HEK293T (cell line): ENCODE data around the gene DDI1.

Experiments used
- CTCF ChIA-PET: fragments of 350-600 bp; formaldehyde crosslinking; extraction: SDS; loops from one replicate; lab custom pipeline; 2021; ENCODE audit warnings: antibody characterized with exemption, inconsistent platforms; lab: Yijun Ruan, JAX
- POLR2A ChIA-PET: fragments of 350-600 bp; formaldehyde crosslinking; extraction: SDS; loops from one replicate; lab custom pipeline; 2020; ENCODE audit warnings: antibody characterized with exemption, inconsistent platforms; lab: Yijun Ruan, JAX
- DNase-seq: peaks from one replicate; pipeline ENCODE4 v3.0.0; 2012; ENCODE audit warnings: mixed read lengths; ENCODE audit errors: extremely low spot score
- ARNT ChIP-seq: fragments of 450-650 bp; IDR thresholded peaks from 2 replicates; pipeline ENCODE4 v1.6.1; 2017; ENCODE audit warnings: mild to moderate bottlenecking
- BHLHE40 ChIP-seq: fragments of 450-650 bp; IDR thresholded peaks from 2 replicates; pipeline ENCODE4 v1.6.1; 2016; ENCODE audit warnings: mild to moderate bottlenecking, moderate library complexity, borderline replicate concordance
- CTBP1 ChIP-seq: fragments of 450-650 bp; IDR thresholded peaks from 2 replicates; pipeline ENCODE4 v1.6.1; 2016; ENCODE audit warnings: borderline replicate concordance
- ELF4 ChIP-seq: fragments of 450-650 bp; IDR thresholded peaks from 2 replicates; pipeline ENCODE4 v1.6.1; 2017; ENCODE audit warnings: antibody characterized with exemption
- FOXA1 ChIP-seq: fragments of 450-650 bp; IDR thresholded peaks from 2 replicates; pipeline ENCODE4 v1.6.1; 2016; ENCODE audit warnings: mild to moderate bottlenecking
- FOXK2 ChIP-seq: fragments of 450-650 bp; IDR thresholded peaks from 2 replicates; pipeline ENCODE4 v1.6.1; 2016; ENCODE audit warnings: mild to moderate bottlenecking
- FOXM1 ChIP-seq: fragments of 450-650 bp; IDR thresholded peaks from 2 replicates; pipeline ENCODE4 v1.6.1; 2017; ENCODE audit warnings: mild to moderate bottlenecking, borderline replicate concordance
- HDGF ChIP-seq: fragments of 450-650 bp; IDR thresholded peaks from 2 replicates; pipeline ENCODE4 v1.6.1; 2017; ENCODE audit warnings: antibody characterized with exemption, borderline replicate concordance
- L3MBTL2 ChIP-seq: fragments of 450-650 bp; conservative IDR thresholded peaks from 2 replicates; pipeline ENCODE4 v1.6.1; 2016; ENCODE audit warnings: mild to moderate bottlenecking
- LEF1 ChIP-seq: fragments of 450-650 bp; IDR thresholded peaks from 2 replicates; pipeline ENCODE4 v1.6.1; 2017; ENCODE audit warnings: mild to moderate bottlenecking, borderline replicate concordance
- NFRKB ChIP-seq: fragments of 450-650 bp; IDR thresholded peaks from 2 replicates; pipeline ENCODE4 v1.6.1; 2016; ENCODE audit warnings: mild to moderate bottlenecking, moderate library complexity
- PKNOX1 ChIP-seq: fragments of 450-650 bp; IDR thresholded peaks from 2 replicates; pipeline ENCODE4 v1.6.1; 2016
- SP1 ChIP-seq: fragments of 450-650 bp; IDR thresholded peaks from 2 replicates; pipeline ENCODE4 v1.6.1; 2017
- SUZ12 ChIP-seq: fragments of 450-650 bp; IDR thresholded peaks from 2 replicates; pipeline ENCODE4 v1.6.1; 2016; ENCODE audit warnings: mild to moderate bottlenecking
- TARDBP ChIP-seq: fragments of 450-650 bp; IDR thresholded peaks from 2 replicates; pipeline ENCODE4 v1.6.1; 2016
- ZNF384 ChIP-seq: fragments of 450-650 bp; IDR thresholded peaks from 2 replicates; pipeline ENCODE4 v1.6.1; 2016

The DDI1 gene

DNA sequence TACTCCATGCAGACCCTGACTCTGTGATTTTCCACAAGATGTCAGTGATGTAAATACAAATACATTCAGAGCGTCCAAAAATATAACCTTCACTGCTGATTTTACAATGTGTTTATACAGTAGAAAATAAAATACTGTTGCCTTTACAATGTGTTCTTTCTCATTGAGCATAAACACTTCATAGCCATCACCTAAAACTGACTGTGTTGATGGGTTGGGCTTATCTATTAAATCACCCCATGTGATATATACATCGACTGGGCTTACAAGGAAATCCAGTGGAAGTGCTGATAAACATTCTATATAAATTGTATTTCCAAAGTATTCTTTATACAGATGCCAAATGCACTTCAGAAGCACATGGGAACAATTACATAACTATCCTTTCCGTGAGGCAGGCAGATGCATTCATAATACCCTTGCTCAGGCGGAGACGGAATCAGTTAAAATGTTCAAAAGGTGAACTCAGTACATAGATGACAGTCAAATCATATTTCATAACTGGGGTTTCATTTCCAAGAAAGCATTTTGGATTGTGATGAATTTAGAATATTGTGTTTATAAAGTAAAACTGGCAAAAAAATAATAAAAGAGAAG is 27.7 kb downstream of the DDI1 start:
- ChIA-PET POLR2A (no interaction called here), CTCF (no interaction called here)
- no peak for TF ChIP-seq BHLHE40
- no peak for TF ChIP-seq NFRKB
- no peak for TF ChIP-seq L3MBTL2
- TF ChIP-seq HDGF: no peak
- no peak for TF ChIP-seq ZNF384
- no peak for TF ChIP-seq FOXK2
- TF ChIP-seq ELF4: no peak
- TF ChIP-seq PKNOX1: no peak
- TF ChIP-seq CTBP1: no peak
- DNase-seq: no peak

DNA sequence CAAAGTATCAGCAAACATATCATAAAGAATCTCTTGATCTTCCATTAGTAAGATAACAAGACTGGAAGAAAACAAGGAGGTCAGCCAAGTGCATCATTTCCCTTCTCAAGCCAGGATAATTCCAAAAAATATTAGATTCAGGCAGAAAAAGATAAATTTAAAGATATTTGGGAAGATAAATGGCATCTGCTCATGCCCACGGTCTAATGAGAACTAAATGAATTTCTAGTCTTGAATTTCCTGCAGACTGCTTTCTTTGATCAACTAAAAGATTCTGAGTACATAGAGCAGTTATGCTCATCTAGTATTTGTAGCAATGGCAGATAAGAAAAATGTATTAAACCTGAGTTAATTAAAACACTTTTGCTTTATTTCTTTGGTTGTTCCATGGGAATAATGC is 31.1 kb downstream of the DDI1 start:
- POLR2A ChIA-PET: no interaction called here
- CTCF ChIA-PET: no interaction called here
- TF ChIP-seq FOXM1 (no peak), CTBP1 (no peak), SUZ12 (no peak), ELF4 (no peak), LEF1 (no peak), FOXA1 (no peak), SP1 (no peak), FOXK2 (no peak), L3MBTL2 (no peak), BHLHE40 (no peak), HDGF (no peak), ARNT (no peak), ZNF384 (no peak), NFRKB (no peak), TARDBP (no peak), PKNOX1 (no peak)
- DNase-seq: no peak

DNA sequence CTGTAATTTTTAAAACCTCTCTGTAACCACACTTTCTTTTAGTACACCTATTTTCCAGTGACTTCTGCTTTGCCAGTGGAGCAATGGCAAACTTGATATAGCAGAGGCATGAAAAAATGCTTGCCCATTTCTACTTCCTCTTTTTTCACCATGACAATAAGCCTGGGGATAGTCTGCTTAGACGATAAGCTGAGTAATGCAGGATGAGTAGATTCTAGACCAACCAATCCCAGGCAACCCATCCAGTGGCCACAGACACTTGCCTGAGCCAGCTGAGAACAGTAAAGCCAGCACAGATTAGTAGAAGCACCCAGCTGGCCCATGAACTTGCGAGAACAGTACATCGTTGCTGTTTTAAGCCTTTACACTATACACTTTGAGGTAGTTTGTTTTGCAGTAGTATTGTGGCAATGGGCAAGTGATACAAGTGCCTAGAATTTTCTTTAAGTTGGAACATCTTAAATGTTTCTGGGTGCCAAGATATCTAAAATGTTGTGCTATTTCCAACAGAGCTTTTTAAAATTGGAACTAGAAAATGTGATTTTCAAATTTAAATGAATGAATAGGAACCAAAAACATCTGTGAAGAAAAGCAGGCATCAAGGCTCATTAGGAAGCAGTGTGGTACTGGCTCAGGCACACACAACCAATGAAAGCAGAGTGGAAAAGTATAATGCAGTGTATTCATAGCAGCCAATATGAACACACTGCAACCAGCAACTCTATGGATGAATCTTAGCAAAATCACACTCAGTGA is 37.7 kb downstream of the DDI1 start:
- CTCF ChIA-PET: no interaction called here

DNA sequence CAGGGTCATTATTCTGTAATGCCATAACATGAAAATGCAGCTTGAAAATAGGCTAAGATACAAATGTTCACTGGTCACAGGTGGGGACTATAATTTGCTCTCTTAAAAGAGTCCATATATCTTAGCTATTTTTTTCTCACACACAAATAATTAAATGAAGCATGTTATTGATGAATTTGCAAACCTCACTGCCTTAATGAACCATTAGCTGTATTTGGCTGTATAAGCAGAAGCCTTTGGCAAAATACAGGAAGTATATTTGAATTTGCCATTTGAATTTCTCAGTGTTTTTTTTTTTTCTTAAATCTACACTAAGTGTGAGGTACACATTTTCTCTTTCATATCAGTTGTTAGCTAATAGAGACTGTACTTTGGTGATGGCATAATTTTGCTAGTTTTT is 38.7 kb downstream of the DDI1 start:
- ChIA-PET CTCF (no interaction called here), POLR2A (no interaction called here)
- no peak for DNase-seq
- TF ChIP-seq ZNF384 (no peak), ELF4 (no peak), SUZ12 (no peak), SP1 (no peak), L3MBTL2 (no peak)

More for the DNA sequence above, 37.7 kb downstream of the DDI1 start:
- DNase-seq: no peak
- POLR2A ChIA-PET: no interaction called here
- TF ChIP-seq PKNOX1 (no peak), HDGF (no peak), SUZ12 (no peak), TARDBP (no peak), FOXK2 (no peak), CTBP1 (no peak), NFRKB (no peak), L3MBTL2 (no peak), ZNF384 (no peak), BHLHE40 (no peak), ELF4 (no peak), FOXA1 (no peak), LEF1 (no peak)

- no peak for DNase-seq
- TF ChIP-seq NFRKB (no peak), TARDBP (no peak), L3MBTL2 (no peak), HDGF (no peak), CTBP1 (no peak), LEF1 (no peak)
- CTCF ChIA-PET: no interaction called here
- POLR2A ChIA-PET: no interaction called here
Observed at GRCh38 chr11:104075706-104076105, 39.3 kb downstream of the DDI1 start.

GRCh38 chr11:104076455-104076854 is 40.0 kb downstream of the DDI1 start:
- DNase-seq: no peak
- POLR2A ChIA-PET: no interaction called here
- CTCF ChIA-PET: no interaction called here
- TF ChIP-seq LEF1 (no peak), SP1 (no peak), CTBP1 (no peak), TARDBP (no peak), FOXK2 (no peak), PKNOX1 (no peak), ZNF384 (no peak), FOXA1 (no peak), SUZ12 (no peak), NFRKB (no peak), BHLHE40 (no peak)
